Measurements from ENCODE around the gene TRIM4. TPM values are rescaled to one million over a fixed set of nuclear protein-coding genes. Genes with fewer than 3 reads are reported as not detected.

Gene TRIM4
- total RNA-seq, 1 donor from 2014 or later = 33.1 TPM

DNA sequence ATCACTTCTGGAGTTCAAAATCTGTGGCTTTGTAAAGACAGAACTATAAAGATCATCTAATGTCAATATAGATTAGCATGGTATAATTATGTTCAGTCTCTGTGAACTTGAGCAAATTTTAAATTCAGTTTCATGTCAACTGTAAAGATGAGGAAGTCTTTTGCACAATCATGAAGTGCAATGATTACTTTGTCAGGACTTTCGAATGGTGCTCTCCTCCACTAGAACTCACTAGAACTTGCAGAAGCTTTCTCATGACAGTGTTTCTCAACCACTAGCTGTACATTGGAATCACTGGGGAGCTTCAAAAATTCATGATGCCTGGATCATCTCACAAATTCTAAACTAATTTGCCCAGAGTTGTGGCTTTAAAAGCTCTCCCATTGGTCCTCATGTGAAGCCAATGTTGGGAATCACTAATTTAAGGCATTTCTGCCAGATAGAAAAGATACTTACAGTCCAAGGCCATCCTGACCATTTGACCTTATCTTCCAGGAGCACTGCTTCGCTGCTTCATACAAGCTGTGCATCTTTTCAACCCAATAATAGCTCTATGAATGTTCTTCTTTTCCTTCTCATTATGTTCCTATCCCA is 55.4 kb downstream of the TRIM4 start:
- Histone ChIP-seq H3K27me3 (no peaks in the 10 kb centered on the region), H3K9me3 (no peaks in the 10 kb centered on the region), H3K27ac (no peak overlapping the region), H3K4me3 (no peak overlapping the region), H3K36me3 (no peaks in the 10 kb centered on the region), H3K4me1 (no peaks in the 10 kb centered on the region)
- DNase-seq (ENCODE audit: extremely low spot score in 2 of 2) = no peak
- intact Hi-C loops (cut with DNase I) = no loop called here
- TF ChIP-seq, protein P1, sequence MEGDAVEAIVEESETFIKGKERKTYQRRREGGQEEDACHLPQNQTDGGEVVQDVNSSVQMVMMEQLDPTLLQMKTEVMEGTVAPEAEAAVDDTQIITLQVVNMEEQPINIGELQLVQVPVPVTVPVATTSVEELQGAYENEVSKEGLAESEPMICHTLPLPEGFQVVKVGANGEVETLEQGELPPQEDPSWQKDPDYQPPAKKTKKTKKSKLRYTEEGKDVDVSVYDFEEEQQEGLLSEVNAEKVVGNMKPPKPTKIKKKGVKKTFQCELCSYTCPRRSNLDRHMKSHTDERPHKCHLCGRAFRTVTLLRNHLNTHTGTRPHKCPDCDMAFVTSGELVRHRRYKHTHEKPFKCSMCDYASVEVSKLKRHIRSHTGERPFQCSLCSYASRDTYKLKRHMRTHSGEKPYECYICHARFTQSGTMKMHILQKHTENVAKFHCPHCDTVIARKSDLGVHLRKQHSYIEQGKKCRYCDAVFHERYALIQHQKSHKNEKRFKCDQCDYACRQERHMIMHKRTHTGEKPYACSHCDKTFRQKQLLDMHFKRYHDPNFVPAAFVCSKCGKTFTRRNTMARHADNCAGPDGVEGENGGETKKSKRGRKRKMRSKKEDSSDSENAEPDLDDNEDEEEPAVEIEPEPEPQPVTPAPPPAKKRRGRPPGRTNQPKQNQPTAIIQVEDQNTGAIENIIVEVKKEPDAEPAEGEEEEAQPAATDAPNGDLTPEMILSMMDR (IDR thresholded peaks at IDR 0.05) = no peak
- TF ChIP-seq POLR2AphosphoS5 (IDR thresholded peaks at IDR 0.05; ENCODE audit: insufficient read depth in 1 of 2, low read depth in 1 of 2) = no peak

DNA sequence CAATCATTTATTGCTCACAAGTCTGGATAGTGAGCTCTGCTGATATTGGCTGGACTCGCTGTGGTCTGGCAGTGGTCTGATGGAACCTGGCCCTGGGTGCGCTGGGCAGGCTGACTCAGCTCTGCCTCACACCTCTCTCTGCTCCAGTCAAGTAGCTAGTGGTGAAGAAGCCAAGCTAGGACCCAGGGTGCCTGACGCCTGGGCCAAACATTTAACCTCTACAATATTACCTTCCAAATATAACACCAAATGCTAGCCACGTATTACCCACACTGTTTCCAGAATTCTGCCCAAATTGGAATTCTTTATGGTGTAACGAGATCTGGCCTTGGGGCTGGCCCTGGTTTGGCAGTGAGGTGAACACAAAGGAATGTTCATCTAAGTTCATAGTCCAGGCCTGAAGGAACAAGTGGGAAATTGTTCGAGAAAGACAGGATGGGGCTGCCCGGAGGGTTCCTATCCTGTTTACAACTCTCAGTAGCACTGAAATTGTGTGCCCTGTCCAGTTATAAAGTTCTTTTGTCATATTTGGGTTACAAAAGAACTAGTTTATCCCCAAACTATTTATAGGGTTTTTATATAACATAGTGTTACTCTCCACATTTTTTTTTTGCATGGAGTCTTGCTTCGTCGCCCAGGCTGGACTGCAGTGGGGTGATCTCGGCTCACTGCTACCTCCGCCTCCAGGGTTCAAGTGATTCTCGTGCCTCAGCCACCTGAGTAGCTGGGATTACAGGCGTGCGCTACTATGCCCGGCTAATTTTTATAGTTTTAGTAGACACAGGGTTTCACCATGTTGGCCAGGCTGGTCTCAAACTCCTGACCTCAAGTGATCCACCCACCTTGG is 58.8 kb downstream of the TRIM4 start:
- H3K36me3 ChIP-seq = no peaks in the 10 kb centered on the region
- H3K9me3 ChIP-seq = no peaks in the 10 kb centered on the region
- TF ChIP-seq POLR2AphosphoS5 (IDR thresholded peaks at IDR 0.05; ENCODE audit: insufficient read depth in 1 of 2, low read depth in 1 of 2) = no peak
- TF ChIP-seq, protein P1 (IDR thresholded peaks at IDR 0.05) = no peak
- no peak for TF ChIP-seq POLR2A (IDR thresholded peaks at IDR 0.05)
- intact Hi-C loops (cut with DNase I) = no loop called here
- no peak for DNase-seq (ENCODE audit: extremely low spot score in 2 of 2)
- H3K4me3 ChIP-seq = no peak overlapping the region
- H3K27me3 ChIP-seq = no peaks in the 10 kb centered on the region
- H3K27ac ChIP-seq = no peak overlapping the region
- no peaks in the 10 kb centered on the region for H3K4me1 ChIP-seq

DNA sequence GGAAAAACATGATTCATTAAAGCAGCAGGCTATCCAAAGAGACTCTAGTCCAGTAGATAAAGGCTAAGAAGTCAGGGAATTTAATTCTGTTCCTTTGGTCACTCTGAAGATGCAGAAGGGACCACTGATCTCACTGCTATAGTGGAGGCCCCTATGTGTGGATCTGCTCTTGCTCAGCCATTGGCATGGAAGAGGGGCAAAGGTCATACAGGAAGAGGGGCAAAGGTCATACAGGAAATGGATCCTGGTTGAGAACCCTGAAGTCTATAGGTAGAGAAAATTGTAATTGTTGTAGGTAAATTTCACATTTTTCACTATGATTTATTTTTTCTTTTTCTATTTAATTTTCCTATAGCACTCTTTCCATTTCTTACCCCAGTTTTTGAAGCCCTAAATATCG is 64.1 kb downstream of the TRIM4 start:
- H3K36me3 ChIP-seq = no peaks in the 10 kb centered on the region
- TF ChIP-seq POLR2A (IDR thresholded peaks at IDR 0.05) = no peak
- TF ChIP-seq, protein P1 (IDR thresholded peaks at IDR 0.05) = no peak
- TF ChIP-seq POLR2AphosphoS5 (IDR thresholded peaks at IDR 0.05; ENCODE audit: insufficient read depth in 1 of 2, low read depth in 1 of 2) = no peak
- no peaks in the 10 kb centered on the region for H3K27me3 ChIP-seq
- H3K9me3 ChIP-seq = no peaks in the 10 kb centered on the region
- no peak overlapping the region for H3K4me3 ChIP-seq
- no peaks in the 10 kb centered on the region for H3K4me1 ChIP-seq
- no peak overlapping the region for H3K27ac ChIP-seq
- DNase-seq (ENCODE audit: extremely low spot score in 2 of 2) = no peak
- intact Hi-C loops (cut with DNase I) = no loop called here

DNA sequence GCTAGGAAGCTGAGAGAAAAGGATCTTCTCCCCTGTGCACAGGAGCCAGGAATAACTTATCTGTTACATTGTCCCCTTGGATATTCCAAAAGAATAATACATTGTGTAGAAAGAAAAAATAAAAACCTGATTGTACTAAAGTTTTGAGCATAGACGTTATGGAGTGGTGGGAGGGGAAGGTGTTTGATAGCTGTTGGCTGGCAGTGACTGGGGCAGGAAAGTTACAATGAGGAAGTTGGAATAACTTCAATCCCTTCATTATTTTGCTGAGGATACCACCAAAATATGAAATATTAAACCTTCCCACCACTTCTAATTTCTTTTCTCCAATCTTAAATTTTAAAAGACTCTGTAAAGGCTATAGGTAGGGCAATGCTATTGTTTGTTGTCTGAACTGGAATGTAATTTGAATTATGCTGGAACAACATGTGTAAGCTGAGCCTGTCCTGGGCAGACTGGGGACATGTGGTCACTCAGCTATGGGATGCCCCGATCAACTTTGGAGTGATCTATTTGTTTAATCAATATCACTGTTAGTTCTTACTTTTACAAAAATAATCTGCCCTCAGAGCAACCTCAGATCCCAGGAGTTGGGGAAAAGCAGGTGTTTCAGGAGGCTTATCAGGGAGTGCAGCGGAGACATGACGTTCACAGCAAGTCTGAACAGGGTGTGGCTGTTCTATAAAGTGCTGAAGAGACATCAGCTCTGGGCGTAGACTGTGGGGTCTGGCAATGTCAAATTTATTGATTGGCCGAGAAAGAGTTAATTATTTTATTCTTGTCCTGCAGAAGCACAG is 70.7 kb downstream of the TRIM4 start:
- intact Hi-C loops (cut with DNase I) = no loop called here
- DNase-seq (ENCODE audit: extremely low spot score in 2 of 2) = no peak
- Histone ChIP-seq H3K9me3 (no peaks in the 10 kb centered on the region), H3K27ac (no peak overlapping the region), H3K4me1 (no peaks in the 10 kb centered on the region), H3K27me3 (no peaks in the 10 kb centered on the region), H3K36me3 (no peaks in the 10 kb centered on the region), H3K4me3 (no peak overlapping the region)
- TF ChIP-seq, protein P1 (IDR thresholded peaks at IDR 0.05) = no peak
- TF ChIP-seq POLR2AphosphoS5 (IDR thresholded peaks at IDR 0.05; ENCODE audit: insufficient read depth in 1 of 2, low read depth in 1 of 2) = no peak
- no peak for TF ChIP-seq POLR2A (IDR thresholded peaks at IDR 0.05)

All from vagina (tissue), 2 donors.